Mammary epithelial cell (primary cell): ENCODE measurements around the gene HCFC1.

Source experiments
- CTCF ChIP-seq, 2 donors: IDR thresholded peaks in 1 of 2; conservative IDR thresholded peaks in 1 of 2; 2 replicates each; pipeline ENCODE4 v1.5.1; 2011 to 2012; ENCODE audit warnings: inconsistent platforms in 2 of 2, low read length in 2 of 2, mild to moderate bottlenecking in 2 of 2, control low read depth in 1 of 2, low read depth in 1 of 2; ENCODE audit not compliant: insufficient read depth in 1 of 2; ENCODE audit errors: extremely low read depth in 1 of 2
- EZH2 ChIP-seq: IDR thresholded peaks from 2 replicates; pipeline ENCODE4 v1.6.1; 2012; ENCODE audit warnings: low read length, inconsistent platforms, borderline replicate concordance

- TF ChIP-seq CTCF (conservative IDR thresholded peaks at IDR 0.05 in 1 of 2, IDR thresholded peaks at IDR 0.05 in 1 of 2; ENCODE audit: extremely low read depth in 1 of 2, insufficient read depth in 1 of 2, low read depth in 1 of 2, low read length in 2 of 2), result no peak
- TF ChIP-seq EZH2, result no peak
These were observed 61.6 kb downstream of the HCFC1 start for GRCh38 chrX:153909980-153910360.
